Adrenal gland (tissue), 5 donors: ENCODE results near the gene AJM1.

Source experiments
- CTCF ChIP-seq, 6 experiments: fragments of 450-650 bp in 4 of 6; fragments of 200-600 bp in 2 of 6; sonication (generic) in 1 of 6; IDR thresholded peaks; 1 replicate in 5 of 6; 2 replicates in 1 of 6; pipeline versions ENCODE4 v1.5.1 to v1.8.0; 2016 to 2021; ENCODE audit warnings: antibody characterized with exemption in 6 of 6, mild to moderate bottlenecking in 2 of 6, moderate library complexity in 1 of 6
- POLR2A ChIP-seq, 2 donors: fragments of 450-650 bp; IDR thresholded peaks; one replicate each; pipeline ENCODE4 v1.6.1; 2017; ENCODE audit warnings: antibody characterized with exemption in 2 of 2, mild to moderate bottlenecking in 2 of 2, moderate library complexity in 1 of 2
- donor health status: DM: no; HTN: no; CAD: no.

DNA sequence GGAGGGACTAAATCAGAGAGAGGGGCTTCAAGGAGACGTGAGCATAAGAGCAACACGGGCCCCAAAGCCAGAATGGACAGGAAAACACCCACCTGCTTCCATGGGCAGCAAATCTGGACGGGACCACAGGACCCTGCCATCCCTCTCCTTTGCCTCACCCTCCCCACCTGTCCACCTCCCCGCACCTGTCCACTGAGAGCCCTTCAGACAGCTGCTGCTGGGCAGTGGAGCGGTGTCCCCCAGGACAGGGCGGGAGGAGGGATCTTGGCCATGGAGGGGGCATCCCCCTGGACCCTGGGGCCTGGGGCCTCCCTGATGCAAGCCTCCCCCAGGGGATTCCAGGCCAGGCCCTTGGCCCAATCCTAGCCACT is 43.6 kb upstream of the AJM1 start:
- TF ChIP-seq CTCF (IDR thresholded peaks at IDR 0.05): no peak
- no peak for TF ChIP-seq POLR2A (IDR thresholded peaks at IDR 0.05)
